Measurements from ENCODE around the gene SLC7A4.

DNA sequence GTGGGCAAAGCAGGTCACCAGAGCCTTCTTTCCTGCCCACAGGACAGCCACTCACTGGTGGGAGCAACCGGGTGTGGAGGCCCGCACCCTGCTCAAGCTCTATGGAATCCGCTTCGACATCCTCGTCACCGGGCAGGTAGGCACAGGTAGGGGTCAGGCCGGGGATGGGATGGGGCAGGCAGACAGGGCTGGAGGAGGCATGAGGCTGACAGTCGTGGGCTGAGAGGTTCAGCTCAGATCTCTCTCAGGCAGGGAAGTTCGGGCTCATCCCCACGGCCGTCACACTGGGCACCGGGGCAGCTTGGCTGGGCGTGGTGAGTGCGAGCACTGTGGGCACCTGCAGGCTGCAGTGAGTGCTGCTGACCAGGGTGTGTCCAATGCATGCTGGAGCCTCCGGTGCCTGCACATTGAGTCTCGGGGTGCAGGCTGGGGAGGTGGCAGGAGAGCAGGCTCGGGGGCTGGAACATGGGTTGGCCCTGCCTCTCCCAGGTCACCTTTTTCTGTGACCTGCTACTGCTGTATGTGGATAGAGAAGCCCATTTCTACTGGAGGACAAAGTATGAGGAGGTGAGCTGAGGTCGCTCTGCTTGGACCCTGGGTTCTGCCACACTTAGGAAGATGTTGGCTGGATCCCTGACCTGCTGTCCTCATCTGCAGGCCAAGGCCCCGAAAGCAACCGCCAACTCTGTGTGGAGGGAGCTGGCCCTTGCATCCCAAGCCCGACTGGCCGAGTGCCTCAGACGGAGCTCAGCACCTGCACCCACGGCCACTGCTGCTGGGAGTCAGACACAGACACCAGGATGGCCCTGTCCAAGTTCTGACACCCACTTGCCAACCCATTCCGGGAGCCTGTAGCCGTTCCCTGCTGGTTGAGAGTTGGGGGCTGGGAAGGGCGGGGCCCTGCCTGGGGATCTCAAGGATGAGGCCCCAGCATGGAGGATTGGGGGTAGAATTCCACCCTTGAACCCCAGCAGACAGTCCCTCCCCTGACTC is 6.3 kb downstream of the SLC7A4 start:
- TF ChIP-seq, protein P1, sequence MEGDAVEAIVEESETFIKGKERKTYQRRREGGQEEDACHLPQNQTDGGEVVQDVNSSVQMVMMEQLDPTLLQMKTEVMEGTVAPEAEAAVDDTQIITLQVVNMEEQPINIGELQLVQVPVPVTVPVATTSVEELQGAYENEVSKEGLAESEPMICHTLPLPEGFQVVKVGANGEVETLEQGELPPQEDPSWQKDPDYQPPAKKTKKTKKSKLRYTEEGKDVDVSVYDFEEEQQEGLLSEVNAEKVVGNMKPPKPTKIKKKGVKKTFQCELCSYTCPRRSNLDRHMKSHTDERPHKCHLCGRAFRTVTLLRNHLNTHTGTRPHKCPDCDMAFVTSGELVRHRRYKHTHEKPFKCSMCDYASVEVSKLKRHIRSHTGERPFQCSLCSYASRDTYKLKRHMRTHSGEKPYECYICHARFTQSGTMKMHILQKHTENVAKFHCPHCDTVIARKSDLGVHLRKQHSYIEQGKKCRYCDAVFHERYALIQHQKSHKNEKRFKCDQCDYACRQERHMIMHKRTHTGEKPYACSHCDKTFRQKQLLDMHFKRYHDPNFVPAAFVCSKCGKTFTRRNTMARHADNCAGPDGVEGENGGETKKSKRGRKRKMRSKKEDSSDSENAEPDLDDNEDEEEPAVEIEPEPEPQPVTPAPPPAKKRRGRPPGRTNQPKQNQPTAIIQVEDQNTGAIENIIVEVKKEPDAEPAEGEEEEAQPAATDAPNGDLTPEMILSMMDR (conservative IDR thresholded peaks at IDR 0.05; ENCODE audit: low read length) = no peak
- no peak for TF ChIP-seq EZH2phosphoT487 (IDR thresholded peaks at IDR 0.05; ENCODE audit: borderline replicate concordance, low read depth, low read length)

Data from OCI-LY7 (cell line).